NCI-H2107 treated with DMSO at 0.1 percent for 48 hours (cell line): ENCODE measurements around the gene TSPAN9.

Experiments used
- DNase-seq: peaks from one replicate; lab custom pipeline; 2025; ENCODE audit not compliant: unreplicated experiment; lab: John Stamatoyannopoulos, UW

TSPAN9 gene

DNA sequence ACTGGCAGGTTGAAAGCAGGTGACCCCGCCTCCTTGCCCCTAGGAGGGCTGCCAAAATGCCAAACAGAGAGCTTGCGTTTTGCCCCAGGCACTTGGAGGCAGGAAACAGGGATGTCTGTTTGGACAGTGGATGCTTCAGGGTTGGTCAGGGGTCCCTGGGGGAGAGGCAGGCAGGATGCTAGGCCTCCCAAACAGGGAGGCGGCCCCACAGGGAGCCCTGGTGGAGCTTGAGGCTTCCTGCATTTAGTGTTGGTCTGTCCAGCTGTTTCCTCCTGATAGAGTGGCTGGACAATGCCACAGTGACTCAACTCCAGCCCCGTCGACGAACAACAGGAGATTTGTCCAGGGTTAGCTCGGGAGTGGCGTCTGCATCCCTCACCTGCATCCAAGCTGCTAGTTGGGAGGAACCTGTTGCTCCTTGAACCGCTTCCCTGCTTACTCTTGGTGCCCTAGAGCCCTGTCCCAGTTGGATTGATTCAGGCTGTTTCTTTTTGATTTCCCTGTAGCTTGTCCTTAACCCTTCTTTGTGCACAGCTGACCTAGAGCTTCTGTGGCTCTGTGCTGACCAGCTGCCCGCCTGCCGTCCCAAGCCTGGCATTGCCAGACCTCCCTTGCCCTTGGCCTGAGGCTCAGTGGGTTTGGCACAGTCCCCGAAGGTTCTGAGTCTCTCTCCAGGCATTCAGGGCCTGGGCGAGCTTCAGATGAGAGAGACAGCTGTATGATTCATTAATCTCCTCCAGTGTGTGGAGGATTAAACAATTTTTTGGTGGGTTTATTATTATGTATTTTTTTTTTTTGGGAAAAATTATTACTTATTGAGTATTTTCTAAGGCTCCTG lies 45.9 kb downstream of the TSPAN9 start:
- DNase-seq: no peak

DNA sequence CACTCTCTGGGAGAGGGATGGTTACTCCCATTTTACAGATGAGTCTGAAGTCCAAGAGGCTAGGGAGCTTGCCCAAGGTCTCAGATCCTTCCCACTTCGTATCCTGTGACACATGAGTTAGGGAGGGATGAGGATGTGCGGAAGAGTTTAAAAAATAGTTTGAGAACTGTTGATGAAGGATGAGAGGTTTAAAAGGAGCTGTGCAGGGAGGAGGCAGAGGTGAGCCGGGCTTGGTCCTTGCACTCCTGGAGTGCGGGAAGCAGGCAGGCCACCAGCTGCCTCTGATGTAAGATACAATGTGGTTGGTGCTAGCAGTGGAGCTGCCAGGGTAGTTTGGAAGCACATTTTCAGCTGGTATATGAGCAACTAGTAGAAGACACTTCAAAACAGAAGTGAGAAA lies 46.5 kb downstream of the TSPAN9 start:
- DNase-seq: no peak

GRCh38 chr12:3124917-3125316 lies 47.7 kb downstream of the TSPAN9 start:
- DNase-seq: no peak

- no peak for DNase-seq
Observed at GRCh38 chr12:3125674-3126073, 48.5 kb downstream of the TSPAN9 start.

DNA sequence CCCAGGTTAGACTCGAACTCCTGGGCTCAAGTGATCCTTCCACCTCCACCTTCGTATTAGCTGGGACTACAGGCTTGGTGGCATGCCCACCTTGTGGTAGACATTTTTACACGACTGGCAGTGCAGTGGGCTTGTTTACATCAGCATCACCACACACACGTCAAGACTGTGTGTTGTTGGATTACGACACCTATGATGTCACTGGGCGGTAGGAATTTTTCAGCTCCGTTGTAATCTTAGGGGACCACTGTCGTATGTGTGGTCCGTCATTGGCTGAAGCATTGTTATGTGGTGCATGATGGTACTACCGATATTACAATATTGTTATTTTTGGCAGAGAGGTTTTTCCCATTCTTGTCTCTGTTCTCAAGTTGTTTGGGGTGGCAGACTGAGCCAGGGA lies 50.7 kb downstream of the TSPAN9 start:
- DNase-seq: no peak

DNA sequence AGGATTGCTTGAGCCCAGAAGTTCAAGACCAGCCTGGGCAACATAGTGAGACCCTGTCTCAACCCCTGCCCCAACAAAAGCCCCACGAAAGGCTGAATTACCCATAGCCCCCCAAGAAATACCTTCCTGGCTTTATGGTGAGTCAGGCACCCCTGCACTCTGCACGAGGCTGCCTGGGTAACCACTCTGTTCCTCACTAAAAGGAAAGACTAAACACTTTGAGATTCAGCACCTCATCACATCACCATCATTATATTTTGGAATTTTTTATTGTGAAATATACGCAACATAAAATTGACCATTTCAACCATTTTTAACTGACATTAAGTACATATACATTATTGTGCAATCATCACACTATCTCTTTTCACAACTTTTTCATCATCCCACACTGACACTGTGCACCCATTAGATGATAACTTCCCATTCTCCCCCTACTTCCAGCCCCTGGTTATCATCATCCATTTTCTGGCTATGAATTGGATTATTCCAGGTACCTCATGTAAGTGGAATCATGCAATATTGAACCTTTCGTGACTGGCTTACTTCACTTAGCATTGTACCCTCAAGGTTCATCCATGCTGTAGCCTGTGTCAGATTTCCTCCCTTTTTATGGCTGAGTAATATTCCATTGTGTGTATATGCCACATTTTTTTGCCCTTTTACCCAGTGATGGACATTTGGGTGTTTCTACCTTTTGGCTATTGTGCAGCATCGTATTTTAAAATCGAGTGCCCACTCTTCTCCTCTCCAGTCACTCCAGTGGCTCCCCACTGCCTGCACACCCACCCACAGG lies 51.5 kb downstream of the TSPAN9 start:
- no peak for DNase-seq

GRCh38 chr12:3129301-3130056 lies 52.3 kb downstream of the TSPAN9 start:
- DNase-seq: peak; percentile 41

GRCh38 chr12:3130057-3130830 lies 53.1 kb downstream of the TSPAN9 start:
- peak; percentile 66 for DNase-seq

GRCh38 chr12:3131129-3131528 lies 54.0 kb downstream of the TSPAN9 start:
- no peak for DNase-seq

DNA sequence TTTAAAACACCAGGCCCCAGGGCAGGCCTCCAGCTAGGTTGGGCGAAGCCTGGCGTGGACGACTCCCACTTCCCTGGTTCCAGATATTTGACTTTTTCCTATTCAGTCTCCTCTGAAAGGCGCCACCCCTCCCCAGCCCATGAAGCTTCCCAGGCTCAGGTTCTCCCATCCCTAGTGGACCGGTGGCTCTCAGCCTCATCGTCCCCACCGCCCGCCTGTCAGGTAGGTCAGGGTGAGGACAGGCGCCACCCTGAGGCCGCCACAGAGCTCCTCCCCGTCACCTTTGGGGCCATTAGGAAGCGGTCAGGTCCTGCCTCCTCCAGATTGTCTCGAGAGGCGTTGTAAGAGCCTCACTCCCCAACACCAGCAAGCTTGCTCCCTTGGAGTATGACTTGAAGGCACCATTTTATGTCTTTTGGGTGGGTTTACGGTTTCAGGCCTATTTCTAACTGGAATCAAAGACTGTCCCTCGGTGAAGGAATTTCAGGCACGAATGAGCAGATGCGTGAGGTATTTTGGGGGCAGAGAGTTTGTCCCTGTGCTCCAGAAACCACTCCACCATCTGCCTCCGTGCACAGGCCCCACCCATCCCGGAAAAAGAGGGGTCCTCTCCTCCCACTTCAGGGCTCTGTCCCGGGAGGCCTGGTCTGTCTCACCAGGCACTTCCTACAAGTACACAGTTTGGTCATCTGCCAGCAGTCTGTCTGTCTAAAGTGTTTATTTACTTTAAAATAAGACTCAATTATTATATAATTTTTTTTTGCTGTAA lies 55.6 kb downstream of the TSPAN9 start:
- no peak for DNase-seq

- DNase-seq: no peak
Observed at GRCh38 chr12:3133405-3133783, 56.2 kb downstream of the TSPAN9 start.

DNA sequence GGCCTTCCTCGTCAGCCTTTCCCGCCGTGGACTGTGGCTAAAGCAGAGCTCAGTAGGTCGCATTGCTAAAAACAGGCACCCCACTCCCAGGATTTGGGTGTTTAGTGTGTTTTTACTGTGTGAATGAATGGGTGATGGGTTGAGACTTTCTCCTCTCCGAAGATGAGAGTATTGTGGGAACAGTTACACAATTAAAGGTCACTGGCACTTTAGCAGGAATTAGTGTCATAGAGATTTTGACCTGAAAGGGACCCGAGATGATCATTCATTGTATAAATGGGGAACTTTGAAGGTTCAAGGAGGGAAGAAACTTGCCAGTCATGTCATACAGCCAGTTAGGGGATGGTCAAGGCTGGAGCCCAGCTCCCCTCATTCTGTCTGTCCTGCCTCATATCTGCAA lies 56.9 kb downstream of the TSPAN9 start:
- no peak for DNase-seq

GRCh38 chr12:3134526-3135135 lies 57.5 kb downstream of the TSPAN9 start:
- no peak for DNase-seq

DNA sequence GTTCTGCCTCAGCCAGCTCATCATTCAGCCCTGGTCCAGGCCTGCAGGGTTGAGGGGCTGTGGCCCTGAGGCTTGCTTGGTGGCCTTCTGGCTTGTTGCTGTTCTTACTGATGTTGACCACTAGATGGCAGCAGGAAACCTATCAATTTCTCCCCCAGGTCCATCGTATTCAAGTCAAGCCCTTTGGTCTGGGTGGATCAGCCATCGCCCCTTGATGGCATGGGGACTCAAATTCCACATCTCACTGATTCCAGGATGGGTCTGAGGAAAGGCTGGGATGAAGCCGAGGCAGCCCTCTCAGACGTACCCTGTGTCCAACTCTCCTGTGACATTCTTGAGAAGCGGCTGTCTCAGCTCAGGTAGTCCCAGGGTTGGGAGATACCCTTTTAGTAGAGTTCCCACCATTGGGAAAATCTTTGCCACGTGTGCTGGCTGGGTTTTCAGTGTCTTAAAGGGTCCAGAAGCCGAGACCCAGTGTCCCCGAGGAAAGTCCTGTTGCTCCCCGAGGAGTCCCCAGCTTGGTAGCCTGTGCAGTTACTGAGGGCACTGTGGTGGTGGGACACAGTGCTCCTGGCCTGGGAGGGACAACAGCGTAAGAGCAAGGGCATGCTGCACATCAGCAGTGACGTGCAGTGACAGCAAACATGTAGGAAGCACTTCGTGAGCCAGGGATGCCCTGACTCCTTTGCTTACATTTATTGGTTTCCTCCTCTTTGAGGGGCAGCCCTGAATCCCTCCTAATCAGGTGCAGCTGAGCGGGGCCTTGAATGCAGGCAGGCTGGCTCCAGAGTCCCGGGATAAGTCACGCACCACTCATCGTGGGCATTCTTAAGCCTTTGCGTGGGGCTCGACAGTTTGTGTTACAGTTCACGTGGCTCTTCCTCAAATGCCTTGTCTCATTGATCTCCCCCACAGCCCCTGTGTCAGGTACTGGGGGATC lies 58.6 kb downstream of the TSPAN9 start:
- peak; percentile 55 for DNase-seq

- no peak for DNase-seq
Observed at GRCh38 chr12:3136641-3137267, 59.6 kb downstream of the TSPAN9 start.

DNA sequence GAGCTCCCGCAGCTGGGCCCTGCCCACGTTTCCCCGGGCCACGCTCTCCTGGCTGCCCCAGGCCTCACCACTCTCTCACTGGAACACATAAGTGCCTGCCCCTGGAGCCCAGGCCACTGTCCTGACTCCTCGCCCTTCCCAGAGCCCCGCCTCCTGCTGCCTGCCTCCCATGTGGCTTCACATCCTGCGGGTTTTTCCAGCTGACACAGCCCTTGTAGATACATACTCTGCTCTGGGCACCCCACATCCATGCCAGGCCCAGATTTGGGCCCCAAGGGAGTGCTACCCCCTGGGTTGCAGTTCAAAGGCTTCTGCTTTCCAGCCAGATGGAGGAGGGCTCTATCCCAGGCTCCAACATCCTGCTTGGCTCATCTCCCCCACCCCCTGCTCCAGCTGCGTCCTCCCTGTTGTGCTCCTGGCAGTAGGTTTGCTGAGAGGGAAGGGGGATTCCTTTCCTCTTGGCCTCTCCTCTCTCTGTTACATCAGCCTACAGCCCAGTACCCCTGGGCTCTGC lies 60.1 kb downstream of the TSPAN9 start:
- DNase-seq: no peak

- DNase-seq: no peak
Observed at GRCh38 chr12:3137814-3138445, 60.8 kb downstream of the TSPAN9 start.
